ENCODE measurements around the gene MAP1LC3B.
"Not testable (repeated sequence)": the region's sequence is repeated elsewhere in the genome, so short reads cannot be mapped to it uniquely, and the experiment has no call there.

Gene MAP1LC3B

DNA sequence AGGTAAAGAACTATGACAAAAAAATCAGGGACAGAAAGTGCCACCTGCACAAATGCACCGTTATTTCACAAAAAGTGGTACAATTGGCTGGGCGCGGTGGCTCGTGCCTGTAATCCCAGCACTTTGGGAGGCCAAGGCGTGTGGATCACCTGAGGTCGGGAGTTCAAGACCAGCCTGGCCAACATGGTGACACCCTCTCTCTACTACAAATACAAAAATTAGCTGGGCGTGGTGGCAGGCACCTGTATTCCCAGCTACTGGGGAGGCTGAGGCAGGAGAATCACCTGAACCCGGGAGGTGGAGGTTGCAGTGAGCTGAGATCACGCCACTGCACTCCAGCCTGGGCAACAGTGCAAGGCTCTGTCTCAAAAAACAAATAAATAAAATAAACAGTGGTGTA is 2.2 kb upstream of the MAP1LC3B start:
- H3K27me3 ChIP-seq (ENCODE audit: control insufficient read depth in 2 of 2, insufficient read depth in 2 of 2, low read length in 2 of 2); H3K9me3 ChIP-seq (ENCODE audit: control insufficient read depth in 2 of 2, low read length in 2 of 2); H3K4me3 ChIP-seq (ENCODE audit: low read length in 2 of 2); H3K9ac ChIP-seq (ENCODE audit: low read depth in 1 of 2, low read length in 2 of 2); H3K27ac ChIP-seq (ENCODE audit: low read depth in 2 of 2, low read length in 2 of 2); H3K36me3 ChIP-seq (ENCODE audit: control insufficient read depth in 2 of 2, insufficient read depth in 2 of 2, low read length in 2 of 2): not testable (repeated sequence)
- peaks cover 38 to 43% of the 10 kb centered on the region in 2 donors for H3K4me1 ChIP-seq (ENCODE audit: control insufficient read depth in 2 of 2, insufficient read depth in 2 of 2, low read length in 2 of 2)

- Histone ChIP-seq H3K9ac (ENCODE audit: low read depth in 1 of 2, low read length in 2 of 2) (peak overlapping the region; percentile 87 to 99), H3K4me1 (ENCODE audit: control insufficient read depth in 2 of 2, insufficient read depth in 2 of 2, low read length in 2 of 2) (peaks cover 38 to 43% of the 10 kb centered on the region in 2 donors)
Observed at GRCh38 chr16:87390641-87391323, 1.4 kb upstream of the MAP1LC3B start.

GRCh38 chr16:87391324-87391949 is 699 bp upstream of the MAP1LC3B start:
- peak overlapping the region; percentile 72 to 79 for H3K4me3 ChIP-seq (ENCODE audit: low read length in 2 of 2)
- H3K4me1 ChIP-seq (ENCODE audit: control insufficient read depth in 2 of 2, insufficient read depth in 2 of 2, low read length in 2 of 2) = peaks cover 38 to 43% of the 10 kb centered on the region in 2 donors
- no peaks in the 10 kb centered on the region for H3K27me3 ChIP-seq (ENCODE audit: control insufficient read depth in 2 of 2, insufficient read depth in 2 of 2, low read length in 2 of 2)
- no peaks in the 10 kb centered on the region for H3K9me3 ChIP-seq (ENCODE audit: control insufficient read depth in 2 of 2, low read length in 2 of 2)
- H3K9ac ChIP-seq (ENCODE audit: low read depth in 1 of 2, low read length in 2 of 2) = peak overlapping the region; percentile 87 to 99
- H3K36me3 ChIP-seq (ENCODE audit: control insufficient read depth in 2 of 2, insufficient read depth in 2 of 2, low read length in 2 of 2) = no peaks in the 10 kb centered on the region
- H3K27ac ChIP-seq (ENCODE audit: low read depth in 2 of 2, low read length in 2 of 2) = peak overlapping the region; percentile 98 to 99

More at GRCh38 chr16:87390641-87391323, 1.4 kb upstream of the MAP1LC3B start:
- Histone ChIP-seq H3K27ac (ENCODE audit: low read depth in 2 of 2, low read length in 2 of 2) (peak overlapping the region; percentile 98 to 99), H3K36me3 (ENCODE audit: control insufficient read depth in 2 of 2, insufficient read depth in 2 of 2, low read length in 2 of 2) (no peaks in the 10 kb centered on the region), H3K4me3 (ENCODE audit: low read length in 2 of 2) (peak overlapping the region; percentile 72 to 79), H3K27me3 (ENCODE audit: control insufficient read depth in 2 of 2, insufficient read depth in 2 of 2, low read length in 2 of 2) (no peaks in the 10 kb centered on the region), H3K9me3 (ENCODE audit: control insufficient read depth in 2 of 2, low read length in 2 of 2) (no peaks in the 10 kb centered on the region)

DNA sequence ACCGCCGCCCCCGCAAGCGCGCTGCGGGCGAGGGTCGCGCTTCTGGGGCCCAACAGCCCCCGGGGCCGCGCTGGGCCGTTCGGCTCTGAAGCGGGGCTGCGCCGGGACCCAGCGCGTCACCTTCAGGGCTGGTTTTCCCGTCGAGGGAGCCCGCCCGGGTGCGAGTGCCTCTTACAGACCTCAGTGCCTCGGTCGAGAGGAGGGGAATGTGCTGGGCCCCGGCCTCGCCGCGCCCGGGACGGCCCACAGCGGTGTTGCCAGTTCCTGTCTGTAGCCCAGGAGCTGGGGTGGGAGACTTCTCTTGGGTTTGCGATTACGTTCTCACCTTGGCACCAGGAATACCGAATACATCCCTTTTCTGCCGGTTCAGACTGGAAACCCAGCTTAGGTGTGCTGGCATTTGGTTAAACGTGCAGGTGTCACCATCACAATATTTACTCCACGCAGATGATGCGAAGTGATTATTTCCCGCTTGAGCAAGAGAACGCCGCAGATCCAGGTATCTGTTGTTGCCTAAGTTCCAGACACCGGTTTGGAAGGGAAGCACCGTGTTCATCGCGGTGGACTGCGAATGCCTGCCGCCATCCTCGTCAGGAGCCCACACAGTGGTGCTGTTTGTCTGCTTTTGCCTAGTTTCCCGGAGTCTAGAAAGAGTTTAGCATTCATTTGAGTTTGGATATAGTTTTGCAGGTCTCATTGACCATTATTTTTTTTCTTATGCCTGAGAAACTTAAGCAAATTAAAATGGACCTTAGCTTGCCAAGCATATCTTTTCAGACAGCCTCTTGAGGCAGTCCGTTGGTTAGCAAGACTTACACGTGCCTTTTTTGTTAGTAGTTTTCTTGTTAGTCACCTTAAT is 914 bp downstream of the MAP1LC3B start:
- H3K27me3 ChIP-seq (ENCODE audit: control insufficient read depth in 2 of 2, insufficient read depth in 2 of 2, low read length in 2 of 2) = no peaks in the 10 kb centered on the region
- peaks cover 27 to 28% of the 10 kb centered on the region in 2 donors for H3K4me1 ChIP-seq (ENCODE audit: control insufficient read depth in 2 of 2, insufficient read depth in 2 of 2, low read length in 2 of 2)
- H3K9ac ChIP-seq (ENCODE audit: low read depth in 1 of 2, low read length in 2 of 2) = peak overlapping the region; percentile 89 to 96
- no peaks in the 10 kb centered on the region for H3K36me3 ChIP-seq (ENCODE audit: control insufficient read depth in 2 of 2, insufficient read depth in 2 of 2, low read length in 2 of 2)
- H3K4me3 ChIP-seq (ENCODE audit: low read length in 2 of 2) = peak overlapping the region; percentile 61 to 93
- peak overlapping the region; percentile 98 to 99 for H3K27ac ChIP-seq (ENCODE audit: low read depth in 2 of 2, low read length in 2 of 2)
- H3K9me3 ChIP-seq (ENCODE audit: control insufficient read depth in 2 of 2, low read length in 2 of 2) = no peaks in the 10 kb centered on the region

DNA sequence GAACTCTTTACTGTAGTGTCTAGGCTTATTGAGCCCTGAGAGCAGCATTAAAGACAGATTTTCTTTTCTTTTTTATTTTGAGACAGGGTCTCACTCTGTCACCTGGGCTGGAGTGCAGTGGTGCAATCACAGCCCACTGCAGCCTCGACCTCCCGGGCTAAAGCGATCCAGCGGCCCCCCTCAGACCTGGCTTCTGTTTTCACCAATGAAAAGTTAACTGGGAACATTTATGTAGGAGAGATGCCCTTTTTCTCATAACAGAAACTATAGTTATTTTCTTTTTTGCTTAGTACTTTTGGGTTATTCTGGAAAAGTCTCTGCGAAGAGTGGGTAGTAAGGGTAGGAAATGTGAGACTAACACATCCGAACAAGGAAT is 1.5 kb downstream of the MAP1LC3B start:
- H3K4me1 ChIP-seq (ENCODE audit: control insufficient read depth in 2 of 2, insufficient read depth in 2 of 2, low read length in 2 of 2) = peaks cover 23 to 26% of the 10 kb centered on the region in 2 donors

DNA sequence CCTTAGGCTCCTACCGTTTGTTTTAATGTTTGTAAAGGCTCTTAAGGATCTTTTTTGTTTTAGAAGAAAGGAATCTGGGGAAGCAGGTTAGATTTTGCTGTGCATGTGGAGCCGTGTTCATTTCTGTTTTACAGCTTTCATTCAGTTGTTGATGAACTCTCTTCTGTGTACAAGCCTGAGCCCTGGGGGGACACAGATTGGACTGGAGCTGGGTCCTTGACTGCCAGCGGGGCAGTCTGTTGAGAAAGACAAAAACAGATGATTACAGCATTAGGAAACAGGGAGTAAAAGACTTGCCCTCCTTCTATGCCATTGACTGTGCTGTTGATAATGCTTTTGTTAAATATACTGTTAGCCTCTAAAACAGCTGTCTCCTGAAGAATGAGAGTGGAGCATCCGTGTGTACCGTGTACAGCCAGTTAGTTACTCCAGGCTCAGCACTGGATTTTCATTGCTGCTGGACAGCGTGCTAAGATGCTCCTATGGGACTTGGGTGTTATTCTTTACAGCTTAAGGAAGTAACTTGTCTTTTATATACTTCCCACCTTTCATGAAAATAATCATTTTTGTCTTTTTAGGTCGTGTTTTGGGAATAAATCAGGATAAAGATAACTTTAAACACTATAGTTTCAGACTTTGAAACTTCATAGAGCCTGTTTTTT is 3.2 kb downstream of the MAP1LC3B start:
- Histone ChIP-seq H3K27me3 (ENCODE audit: control insufficient read depth in 2 of 2, insufficient read depth in 2 of 2, low read length in 2 of 2) (no peaks in the 10 kb centered on the region), H3K4me3 (ENCODE audit: low read length in 2 of 2) (no peak overlapping the region), H3K36me3 (ENCODE audit: control insufficient read depth in 2 of 2, insufficient read depth in 2 of 2, low read length in 2 of 2) (peaks cover 11 to 13% of the 10 kb centered on the region in 2 donors), H3K9ac (ENCODE audit: low read depth in 1 of 2, low read length in 2 of 2) (no peak overlapping the region), H3K9me3 (ENCODE audit: control insufficient read depth in 2 of 2, low read length in 2 of 2) (no peaks in the 10 kb centered on the region), H3K4me1 (ENCODE audit: control insufficient read depth in 2 of 2, insufficient read depth in 2 of 2, low read length in 2 of 2) (peaks cover 22 to 26% of the 10 kb centered on the region in 2 donors), H3K27ac (ENCODE audit: low read depth in 2 of 2, low read length in 2 of 2) (no peak overlapping the region)

More for the DNA sequence above, 1.5 kb downstream of the MAP1LC3B start:
- Histone ChIP-seq H3K27me3 (ENCODE audit: control insufficient read depth in 2 of 2, insufficient read depth in 2 of 2, low read length in 2 of 2) (no peaks in the 10 kb centered on the region), H3K4me3 (ENCODE audit: low read length in 2 of 2) (peak overlapping the region; percentile 61 to 93), H3K36me3 (ENCODE audit: control insufficient read depth in 2 of 2, insufficient read depth in 2 of 2, low read length in 2 of 2) (peaks cover 2 to 4% of the 10 kb centered on the region in 2 donors), H3K9me3 (ENCODE audit: control insufficient read depth in 2 of 2, low read length in 2 of 2) (no peaks in the 10 kb centered on the region), H3K9ac (ENCODE audit: low read depth in 1 of 2, low read length in 2 of 2) (peak overlapping the region; percentile 89 to 96), H3K27ac (ENCODE audit: low read depth in 2 of 2, low read length in 2 of 2) (peak overlapping the region; percentile 98 to 99)

DNA sequence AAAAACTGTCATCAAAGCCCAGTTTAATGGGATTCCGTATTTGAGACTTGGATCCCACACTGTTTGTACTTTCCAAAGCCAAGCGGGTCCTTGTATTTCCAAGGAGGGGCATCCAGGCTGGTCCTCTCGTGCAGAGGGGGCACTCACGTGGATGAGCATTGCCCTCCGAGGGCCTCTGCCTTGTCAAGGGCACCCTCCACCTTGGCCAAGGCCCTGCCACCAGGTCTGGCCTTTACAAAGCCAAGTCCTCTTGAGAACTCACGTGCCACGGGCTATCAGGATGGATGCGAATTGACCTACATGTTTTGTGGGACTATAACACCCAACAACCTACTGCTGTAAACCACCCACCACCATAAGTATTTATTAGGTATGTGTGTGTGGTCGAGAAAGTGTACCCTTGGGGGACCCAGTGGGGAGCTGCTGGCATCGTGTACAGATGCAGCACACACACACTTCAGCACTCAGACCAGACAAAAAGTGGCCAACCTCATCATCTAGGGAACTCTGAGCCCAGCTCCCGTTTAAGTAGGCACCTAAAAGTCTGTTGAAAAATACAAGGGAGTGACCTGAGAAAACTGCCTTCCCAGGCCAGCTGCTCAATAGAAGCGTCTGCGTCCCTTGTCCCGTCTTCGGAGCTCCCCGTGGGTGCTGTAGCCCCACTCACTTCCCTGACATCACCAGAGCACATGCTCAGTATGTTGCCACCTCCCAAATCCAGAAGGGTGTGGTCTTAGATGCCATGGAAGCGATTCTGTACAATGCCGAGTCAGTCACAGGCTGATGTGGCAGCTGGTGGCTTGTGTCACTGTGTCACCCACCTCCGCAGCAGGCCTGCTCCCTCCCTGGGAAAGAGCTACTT is 12.9 kb downstream of the MAP1LC3B start:
- Histone ChIP-seq H3K9ac (ENCODE audit: low read depth in 1 of 2, low read length in 2 of 2) (no peak overlapping the region), H3K27ac (ENCODE audit: low read depth in 2 of 2, low read length in 2 of 2) (no peak overlapping the region), H3K4me3 (ENCODE audit: low read length in 2 of 2) (no peak overlapping the region), H3K4me1 (ENCODE audit: control insufficient read depth in 2 of 2, insufficient read depth in 2 of 2, low read length in 2 of 2) (peaks cover 3% of the 10 kb centered on the region in 2 donors), H3K9me3 (ENCODE audit: control insufficient read depth in 2 of 2, low read length in 2 of 2) (no peaks in the 10 kb centered on the region), H3K36me3 (ENCODE audit: control insufficient read depth in 2 of 2, insufficient read depth in 2 of 2, low read length in 2 of 2) (peaks cover 36 to 52% of the 10 kb centered on the region in 2 donors), H3K27me3 (ENCODE audit: control insufficient read depth in 2 of 2, insufficient read depth in 2 of 2, low read length in 2 of 2) (no peaks in the 10 kb centered on the region)

GRCh38 chr16:87406495-87407088 is 14.5 kb downstream of the MAP1LC3B start:
- Histone ChIP-seq H3K27ac (ENCODE audit: low read depth in 2 of 2, low read length in 2 of 2) (no peak overlapping the region), H3K27me3 (ENCODE audit: control insufficient read depth in 2 of 2, insufficient read depth in 2 of 2, low read length in 2 of 2) (no peaks in the 10 kb centered on the region), H3K4me1 (ENCODE audit: control insufficient read depth in 2 of 2, insufficient read depth in 2 of 2, low read length in 2 of 2) (peaks cover 3% of the 10 kb centered on the region in 2 donors), H3K9me3 (ENCODE audit: control insufficient read depth in 2 of 2, low read length in 2 of 2) (no peaks in the 10 kb centered on the region), H3K36me3 (ENCODE audit: control insufficient read depth in 2 of 2, insufficient read depth in 2 of 2, low read length in 2 of 2) (peaks cover 42 to 60% of the 10 kb centered on the region in 2 donors), H3K9ac (ENCODE audit: low read depth in 1 of 2, low read length in 2 of 2) (no peak overlapping the region), H3K4me3 (ENCODE audit: low read length in 2 of 2) (no peak overlapping the region)

Measured in mucosa of rectum (tissue), 2 donors.